Epithelial cell of proximal tubule (primary cell): ENCODE measurements around the gene TEX47. TPM values are rescaled to one million over a fixed set of nuclear protein-coding genes. Genes with fewer than 3 reads are reported as not detected.
A peak's percentile ranks its signal among the peaks of the same experiment; 100 is the strongest.

ENCODE experiments used
- DNase-seq: peaks from one replicate; pipeline ENCODE4 v3.0.0-alpha.2; 2011; ENCODE audit warnings: low read depth
- H3K4me3 ChIP-seq: 2 replicates; pipeline ENCODE4 v1.5.1; 2011; ENCODE audit warnings: low read depth, mild to moderate bottlenecking, low read length
- total RNA-seq: library from RNA; depleted of rRNA; stranded (reverse); fragments of >200 nt; gene quantifications from 2 replicates; pipeline ENCODE4 v1.2.3, GENCODE V29; 2015
- TF ChIP-seq, protein P1 (sequence below): conservative IDR thresholded peaks from 2 replicates; pipeline ENCODE4 v1.5.1; 2012; ENCODE audit warnings: low read depth, mild to moderate bottlenecking, low read length

The TEX47 gene
- total RNA-seq, 1 donor from 2014 or later = not detected

DNA sequence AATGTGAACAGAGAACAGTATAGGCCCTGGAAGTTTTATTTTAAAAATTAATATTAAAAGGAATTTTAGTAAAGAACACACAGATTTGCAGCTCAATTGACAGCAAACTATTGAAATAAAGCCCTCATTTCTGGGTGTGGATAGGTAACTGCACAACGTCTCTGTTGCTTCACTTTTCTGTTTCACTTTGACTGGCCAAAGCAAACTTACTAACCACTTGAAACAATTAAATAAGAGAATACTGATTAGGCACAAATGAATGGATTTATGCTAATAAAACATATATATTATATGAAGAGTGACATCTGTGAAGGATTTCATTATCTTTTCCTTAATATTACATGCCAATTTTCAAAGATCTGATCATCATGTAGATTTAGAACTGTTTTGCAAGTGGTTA lies 24.1 kb downstream of the TEX47 start:
- no peak for DNase-seq
- TF ChIP-seq, protein P1, sequence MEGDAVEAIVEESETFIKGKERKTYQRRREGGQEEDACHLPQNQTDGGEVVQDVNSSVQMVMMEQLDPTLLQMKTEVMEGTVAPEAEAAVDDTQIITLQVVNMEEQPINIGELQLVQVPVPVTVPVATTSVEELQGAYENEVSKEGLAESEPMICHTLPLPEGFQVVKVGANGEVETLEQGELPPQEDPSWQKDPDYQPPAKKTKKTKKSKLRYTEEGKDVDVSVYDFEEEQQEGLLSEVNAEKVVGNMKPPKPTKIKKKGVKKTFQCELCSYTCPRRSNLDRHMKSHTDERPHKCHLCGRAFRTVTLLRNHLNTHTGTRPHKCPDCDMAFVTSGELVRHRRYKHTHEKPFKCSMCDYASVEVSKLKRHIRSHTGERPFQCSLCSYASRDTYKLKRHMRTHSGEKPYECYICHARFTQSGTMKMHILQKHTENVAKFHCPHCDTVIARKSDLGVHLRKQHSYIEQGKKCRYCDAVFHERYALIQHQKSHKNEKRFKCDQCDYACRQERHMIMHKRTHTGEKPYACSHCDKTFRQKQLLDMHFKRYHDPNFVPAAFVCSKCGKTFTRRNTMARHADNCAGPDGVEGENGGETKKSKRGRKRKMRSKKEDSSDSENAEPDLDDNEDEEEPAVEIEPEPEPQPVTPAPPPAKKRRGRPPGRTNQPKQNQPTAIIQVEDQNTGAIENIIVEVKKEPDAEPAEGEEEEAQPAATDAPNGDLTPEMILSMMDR = no peak
- no peak overlapping the region for H3K4me3 ChIP-seq

DNA sequence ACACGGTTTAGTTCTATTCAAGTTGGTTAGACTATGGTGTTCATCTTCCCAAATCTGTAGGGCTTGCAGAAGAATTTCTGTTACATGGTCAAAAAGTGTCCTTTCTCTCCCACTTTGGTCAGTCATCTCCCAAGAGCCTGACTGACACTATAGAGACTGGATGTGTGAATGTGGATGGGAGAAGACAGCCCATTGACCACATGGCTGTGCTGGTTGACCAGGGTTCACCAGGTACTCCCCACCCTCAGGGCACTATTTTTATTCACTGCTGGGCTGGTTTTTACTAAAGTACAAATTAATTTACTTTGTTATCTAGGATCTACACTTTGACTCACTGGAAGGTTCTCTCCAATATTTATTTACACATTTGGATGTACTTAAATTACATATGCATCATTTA lies 33.8 kb downstream of the TEX47 start:
- TF ChIP-seq, protein P1 = no peak
- H3K4me3 ChIP-seq = no peak overlapping the region
- no peak for DNase-seq

DNA sequence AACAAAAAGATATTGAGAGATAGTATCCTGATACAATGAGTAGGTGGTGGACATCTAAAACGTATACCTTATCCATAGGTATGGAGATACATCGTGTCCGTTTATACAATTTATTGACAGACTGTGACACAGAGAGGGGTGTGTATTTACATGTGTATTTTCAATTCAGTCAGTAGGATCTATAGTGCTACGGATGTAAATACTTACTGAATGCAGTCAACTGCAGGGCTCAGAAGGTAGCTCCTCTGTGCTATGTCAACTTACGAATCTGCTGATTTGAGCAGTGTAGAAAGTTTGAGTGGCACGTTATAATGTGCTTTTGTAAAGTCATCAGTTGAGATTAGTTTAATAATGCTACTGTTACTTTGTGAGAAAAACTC lies 35.4 kb downstream of the TEX47 start:
- no peak overlapping the region for H3K4me3 ChIP-seq
- TF ChIP-seq, protein P1 = no peak
- DNase-seq = no peak

DNA sequence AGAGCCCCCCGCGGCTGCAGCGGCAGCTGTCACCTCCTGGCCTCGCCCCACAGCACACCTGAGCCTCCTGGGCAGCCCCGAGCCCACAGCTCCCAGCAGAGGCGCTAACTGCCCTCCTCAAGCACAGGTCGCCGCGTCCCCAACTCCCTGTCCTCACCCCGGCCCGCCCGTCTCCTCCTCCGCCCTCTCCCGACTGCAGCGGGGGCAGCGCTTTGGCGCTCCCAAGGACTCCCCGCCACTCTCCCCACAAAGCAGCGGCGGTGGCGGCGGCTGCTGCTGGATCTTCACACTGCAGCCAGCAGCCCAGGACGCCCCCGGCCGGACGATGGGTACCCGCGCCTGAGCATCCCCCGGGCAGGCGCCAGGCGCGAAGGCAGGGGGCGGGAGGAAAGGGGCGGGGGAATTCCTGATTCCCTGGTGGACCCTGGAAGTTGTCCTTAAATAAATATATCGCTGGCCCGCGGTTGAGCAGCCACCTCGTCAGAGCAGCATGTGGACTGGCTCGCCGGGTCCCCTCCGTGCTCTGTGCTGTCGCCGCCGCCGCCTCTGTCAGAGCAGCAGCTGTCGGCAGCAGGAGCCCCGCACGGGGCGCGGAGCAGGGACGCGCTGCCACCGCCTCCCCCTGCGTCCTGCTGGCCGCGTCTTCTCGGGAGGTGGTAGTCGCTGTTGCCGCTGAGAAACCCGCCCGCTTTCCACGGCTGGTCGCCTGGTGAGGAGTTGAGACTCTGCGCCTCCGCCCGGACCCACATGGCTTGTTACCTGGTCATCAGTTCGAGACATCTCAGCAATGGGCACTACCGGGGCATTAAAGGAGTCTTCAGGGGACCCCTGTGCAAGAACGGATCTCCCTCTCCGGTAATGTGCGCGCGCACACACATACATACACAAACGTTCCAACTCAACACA lies 36.1 kb downstream of the TEX47 start, which contains the start of gene ZNF804B:
Gene ZNF804B, plus strand, starts transcription at position 471 of the 906 bp plus-strand sequence. Its CDS starts 277 bp downstream, at position 748.
- TF ChIP-seq, protein P1 = no peak
- no peak for DNase-seq
- peak within 1 kb of the TSS; percentile 43 for H3K4me3 ChIP-seq

DNA sequence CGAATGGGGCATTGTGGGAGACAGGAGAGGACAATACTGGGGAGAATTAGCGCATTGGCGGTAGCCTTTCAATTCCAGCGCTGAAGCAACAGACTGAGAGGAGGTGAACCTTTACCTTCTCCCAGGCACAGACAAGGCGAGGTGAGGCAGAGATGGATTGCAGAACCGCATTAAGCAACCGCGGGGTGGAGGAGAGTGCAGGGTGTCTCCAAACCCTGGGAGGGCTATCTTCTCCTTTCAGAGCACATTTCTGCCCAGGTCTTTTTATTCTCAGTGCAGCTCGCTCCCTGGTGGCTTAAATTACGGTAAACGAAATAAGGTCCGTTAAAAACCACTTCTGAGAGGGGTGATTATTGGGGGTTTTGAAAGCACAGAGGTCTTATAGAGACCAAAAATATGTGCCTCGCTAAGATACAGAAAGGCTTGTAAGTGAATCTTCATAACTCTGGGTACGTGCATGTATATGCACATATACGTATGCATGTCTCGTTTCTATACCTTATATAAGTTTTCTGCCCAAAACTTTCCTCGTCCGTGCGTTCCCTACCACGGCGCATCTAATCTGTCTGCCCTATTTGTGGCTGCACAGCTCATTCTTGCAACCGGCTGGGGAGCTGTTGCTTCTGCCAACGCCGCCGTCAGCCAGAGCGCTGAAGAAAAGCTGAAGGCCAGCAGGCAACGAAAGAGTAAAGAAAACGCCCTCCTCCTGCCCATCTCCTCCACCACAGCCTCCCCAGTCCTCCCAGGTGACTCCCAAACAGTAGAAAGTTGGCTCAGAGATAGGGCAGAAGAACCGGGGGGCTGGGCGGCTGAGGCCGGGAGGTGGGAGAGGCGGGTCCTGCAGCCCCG lies 36.9 kb downstream of the TEX47 start:
- TF ChIP-seq, protein P1 = no peak
- DNase-seq = no peak
- H3K4me3 ChIP-seq = peak overlapping the region; percentile 43

DNA sequence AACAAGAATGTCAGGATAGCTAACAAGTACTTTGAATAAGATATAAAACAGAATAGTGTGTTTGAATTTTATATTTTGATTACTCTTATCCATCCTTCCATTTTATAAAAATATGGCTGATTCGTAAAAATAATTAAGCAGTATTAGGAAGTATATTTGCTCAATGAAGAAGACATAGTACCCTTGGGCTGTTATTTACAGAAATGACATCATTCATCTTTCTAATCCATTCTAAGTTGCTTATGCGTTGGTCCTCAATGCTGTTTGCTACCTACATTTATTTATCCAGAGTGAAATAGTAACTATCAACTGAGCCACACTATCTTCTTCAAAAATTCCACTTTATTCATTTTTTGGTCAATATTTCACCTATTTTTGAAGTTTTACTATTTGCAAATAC lies 38.2 kb downstream of the TEX47 start:
- TF ChIP-seq, protein P1 = no peak
- no peak overlapping the region for H3K4me3 ChIP-seq
- DNase-seq = no peak
